SK-N-MC (cell line): ENCODE data around the gene P4HTM.

Experiments used
- EZH2 ChIP-seq: fragments of 200-600 bp; sonication (generic); IDR thresholded peaks from one replicate; pipeline ENCODE4 v1.6.1; 2017; ENCODE audit warnings: antibody characterized with exemption
- POLR2AphosphoS5 ChIP-seq: IDR thresholded peaks from 2 replicates; pipeline ENCODE4 v1.6.1; 2012; ENCODE audit warnings: mild to moderate bottlenecking, low read depth, low read length, borderline replicate concordance

- TF ChIP-seq EZH2 (no peak), POLR2AphosphoS5 (no peak)
Observed at GRCh38 chr3:48979451-48979850, 10.6 kb upstream of the P4HTM start.
